GM18870 (cell line): ENCODE data around the gene GRAMD4.

ENCODE experiments used
- ATAC-seq: cut with Tn5 transposase; IDR thresholded peaks from one replicate; pipeline ENCODE4 v1.9.1; 2021; ENCODE audit warnings: moderate library complexity; ENCODE audit not compliant: unreplicated experiment

Gene GRAMD4, protein sequence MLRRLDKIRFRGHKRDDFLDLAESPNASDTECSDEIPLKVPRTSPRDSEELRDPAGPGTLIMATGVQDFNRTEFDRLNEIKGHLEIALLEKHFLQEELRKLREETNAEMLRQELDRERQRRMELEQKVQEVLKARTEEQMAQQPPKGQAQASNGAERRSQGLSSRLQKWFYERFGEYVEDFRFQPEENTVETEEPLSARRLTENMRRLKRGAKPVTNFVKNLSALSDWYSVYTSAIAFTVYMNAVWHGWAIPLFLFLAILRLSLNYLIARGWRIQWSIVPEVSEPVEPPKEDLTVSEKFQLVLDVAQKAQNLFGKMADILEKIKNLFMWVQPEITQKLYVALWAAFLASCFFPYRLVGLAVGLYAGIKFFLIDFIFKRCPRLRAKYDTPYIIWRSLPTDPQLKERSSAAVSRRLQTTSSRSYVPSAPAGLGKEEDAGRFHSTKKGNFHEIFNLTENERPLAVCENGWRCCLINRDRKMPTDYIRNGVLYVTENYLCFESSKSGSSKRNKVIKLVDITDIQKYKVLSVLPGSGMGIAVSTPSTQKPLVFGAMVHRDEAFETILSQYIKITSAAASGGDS

DNA sequence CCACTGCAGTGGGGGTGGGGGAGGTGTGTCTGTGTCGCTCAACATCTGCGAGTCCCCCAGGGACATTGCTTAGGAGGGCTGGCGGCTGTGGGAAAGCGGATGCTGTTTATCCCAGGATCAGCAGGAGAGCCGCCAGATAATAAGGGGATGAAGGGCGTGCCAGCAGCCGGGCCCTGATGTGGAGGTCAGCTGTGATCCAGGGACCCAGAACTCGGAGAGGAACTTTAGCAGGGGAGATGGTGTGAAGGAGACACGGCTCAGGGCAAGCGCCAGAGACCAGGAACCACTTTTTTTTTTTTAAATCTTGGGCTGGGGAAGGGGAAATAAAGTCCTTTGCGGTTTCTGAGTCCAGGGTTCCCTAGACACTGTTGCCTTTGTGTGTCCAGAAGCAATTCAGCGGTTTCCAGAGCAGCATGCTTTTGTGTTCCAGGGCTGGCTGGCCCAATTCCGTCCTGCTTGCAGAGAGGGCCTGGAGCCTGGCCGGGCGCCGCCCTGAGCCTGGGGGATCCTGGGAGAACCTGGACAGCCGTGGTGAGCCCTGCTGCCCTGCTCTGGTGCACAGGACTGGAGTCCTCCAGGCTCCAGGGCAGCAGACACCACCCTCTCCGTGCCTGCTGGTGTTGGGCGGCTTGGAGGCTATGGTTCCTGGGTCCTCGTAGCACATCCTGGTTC, at the start of gene GRAMD4:
GRAMD4 (plus strand) TSS at position 557 of the 672 bp plus-strand sequence. CDS start 6,414 bp downstream, outside the sequence.
- ATAC-seq = no peak

DNA sequence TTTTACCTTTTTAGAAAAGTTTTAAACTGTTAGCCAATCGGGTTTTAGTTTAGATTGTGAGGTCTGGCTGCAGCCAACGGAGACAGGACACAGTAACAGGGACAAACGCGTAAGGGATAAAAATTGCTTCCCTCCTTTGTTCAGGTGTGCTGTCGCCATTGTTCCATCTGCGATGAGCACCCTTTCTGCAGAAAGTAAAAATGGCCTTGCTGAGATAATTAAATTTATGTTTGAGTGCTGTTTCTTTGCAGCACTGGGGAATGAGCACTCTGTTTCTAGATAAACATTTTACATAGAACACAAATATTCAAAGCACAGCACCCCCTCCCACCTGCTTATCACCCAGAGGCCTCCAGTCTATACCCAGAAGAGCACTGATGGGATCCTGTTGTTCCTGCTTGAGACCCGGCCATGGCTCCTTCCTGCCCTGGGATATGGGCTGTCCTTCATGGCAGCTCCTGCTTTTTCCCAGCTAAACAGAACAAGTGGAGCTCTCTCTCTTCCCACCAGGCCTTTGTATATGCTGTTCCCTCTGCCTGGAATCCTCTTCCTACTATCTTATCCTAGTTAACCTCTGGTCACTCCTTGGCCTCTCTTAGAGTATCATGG, 48.4 kb upstream of the GRAMD4 start:
- ATAC-seq = no peak

GRCh38 chr22:46572911-46573780, 47.0 kb upstream of the GRAMD4 start:
- ATAC-seq = no peak

DNA sequence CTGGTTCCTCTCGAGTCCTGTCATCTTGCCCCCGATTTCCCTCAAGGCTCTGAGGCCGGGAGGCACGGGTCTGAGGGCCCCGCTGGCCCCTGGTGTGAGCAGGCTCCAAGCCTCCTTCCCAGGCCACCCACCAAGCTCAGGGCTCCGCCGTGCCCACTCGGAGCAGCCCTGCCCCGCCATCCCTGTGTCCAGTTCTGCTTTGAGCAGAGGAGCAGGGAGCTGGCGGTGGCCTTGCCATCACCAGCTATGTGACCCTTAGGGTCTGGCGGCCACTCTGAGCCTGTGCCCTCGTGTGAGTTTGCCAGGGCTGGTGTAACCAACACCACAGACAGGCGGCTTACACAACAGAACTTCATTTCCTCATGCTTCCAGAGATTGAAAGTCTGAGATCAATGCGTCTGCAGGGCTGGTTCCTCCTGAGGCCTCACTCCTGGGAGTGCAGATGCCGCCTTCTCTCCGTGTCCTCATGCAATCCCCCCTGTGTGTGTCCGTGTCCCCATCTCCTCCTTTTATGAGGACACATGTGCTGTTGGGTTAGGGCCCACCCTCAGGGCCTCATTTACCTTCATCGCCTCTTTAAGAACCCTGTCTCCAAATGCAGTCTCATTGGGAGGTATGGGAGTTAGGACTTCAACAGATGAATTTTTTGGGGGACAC, 46.3 kb upstream of the GRAMD4 start:
- ATAC-seq = no peak

GRCh38 chr22:46574438-46574992, 45.7 kb upstream of the GRAMD4 start:
- ATAC-seq = no peak

DNA sequence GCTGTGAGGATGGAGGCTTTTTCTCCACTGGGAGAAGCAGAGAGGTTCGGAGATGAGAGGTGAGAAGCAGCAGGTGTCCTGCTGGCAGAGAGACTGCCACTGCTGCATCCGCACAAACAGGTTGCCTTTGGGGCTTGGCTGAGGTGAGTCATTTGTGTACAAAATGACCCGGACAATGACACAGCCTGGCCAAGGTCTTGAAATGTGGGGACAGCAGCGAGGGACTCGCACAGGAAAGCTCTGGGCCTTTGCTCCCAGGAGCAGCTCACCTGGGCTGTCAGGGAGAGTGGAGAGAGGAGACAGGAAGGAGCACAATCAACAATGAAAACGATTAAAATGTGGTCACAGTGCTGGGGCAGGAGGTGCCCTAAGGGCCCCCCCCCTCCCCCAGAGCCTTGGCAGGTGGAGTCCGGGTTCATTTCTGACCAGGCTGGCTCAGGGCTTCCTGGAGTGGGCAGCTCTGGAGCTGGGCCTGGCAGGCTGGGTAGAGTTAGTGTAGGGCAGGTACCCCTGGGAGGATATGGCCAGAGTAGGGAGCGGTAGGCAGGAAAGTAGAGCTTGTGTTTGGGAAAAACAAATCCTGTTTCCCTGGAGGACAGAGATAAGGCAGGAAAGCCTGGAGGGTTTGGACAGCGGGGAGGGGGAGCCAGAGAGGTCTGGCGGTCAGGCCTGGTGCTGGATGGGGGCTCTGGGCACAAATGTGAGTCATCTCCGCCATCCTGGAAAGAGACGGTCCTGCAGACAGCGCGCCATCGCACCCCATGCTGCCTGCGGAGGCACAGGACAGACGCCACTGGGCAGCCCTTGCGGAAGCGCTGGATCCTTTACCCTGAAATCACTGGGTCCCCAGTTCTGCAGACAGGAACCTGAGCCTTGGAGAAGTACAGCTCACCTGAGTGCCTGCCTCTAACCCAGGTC, 44.9 kb upstream of the GRAMD4 start:
- ATAC-seq = no peak

DNA sequence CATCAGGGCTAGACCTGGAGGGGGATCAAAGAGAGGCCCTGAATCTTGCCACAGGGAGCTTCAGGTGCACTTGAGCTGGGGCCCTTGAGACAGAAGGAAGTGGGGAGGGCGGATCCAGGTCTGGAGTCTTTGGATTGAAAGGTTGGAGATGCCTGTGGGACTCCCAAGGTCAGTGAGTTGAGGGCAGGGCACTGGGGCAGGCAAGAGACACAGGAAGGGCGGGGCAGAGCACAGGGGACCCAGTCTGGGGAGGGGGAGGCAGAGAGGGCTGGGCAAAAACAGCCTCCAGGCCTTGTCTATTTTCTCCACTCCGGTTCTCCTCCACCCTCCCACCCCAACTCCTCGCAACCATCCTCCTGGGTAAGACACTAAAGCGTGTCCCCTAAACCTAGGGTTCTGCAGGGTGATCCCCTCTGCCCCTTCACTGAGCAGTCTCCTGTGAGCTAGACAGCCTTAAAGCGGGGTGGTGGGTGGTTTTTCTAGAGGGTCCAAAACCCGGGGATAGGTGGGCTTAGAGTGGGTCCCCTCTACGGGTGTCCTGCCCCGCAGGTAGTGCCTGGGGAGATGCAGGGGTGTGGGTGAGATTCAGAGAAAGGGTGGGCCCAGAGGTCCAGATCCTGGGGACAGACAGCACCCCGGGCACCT, 44.2 kb upstream of the GRAMD4 start:
- ATAC-seq = no peak

DNA sequence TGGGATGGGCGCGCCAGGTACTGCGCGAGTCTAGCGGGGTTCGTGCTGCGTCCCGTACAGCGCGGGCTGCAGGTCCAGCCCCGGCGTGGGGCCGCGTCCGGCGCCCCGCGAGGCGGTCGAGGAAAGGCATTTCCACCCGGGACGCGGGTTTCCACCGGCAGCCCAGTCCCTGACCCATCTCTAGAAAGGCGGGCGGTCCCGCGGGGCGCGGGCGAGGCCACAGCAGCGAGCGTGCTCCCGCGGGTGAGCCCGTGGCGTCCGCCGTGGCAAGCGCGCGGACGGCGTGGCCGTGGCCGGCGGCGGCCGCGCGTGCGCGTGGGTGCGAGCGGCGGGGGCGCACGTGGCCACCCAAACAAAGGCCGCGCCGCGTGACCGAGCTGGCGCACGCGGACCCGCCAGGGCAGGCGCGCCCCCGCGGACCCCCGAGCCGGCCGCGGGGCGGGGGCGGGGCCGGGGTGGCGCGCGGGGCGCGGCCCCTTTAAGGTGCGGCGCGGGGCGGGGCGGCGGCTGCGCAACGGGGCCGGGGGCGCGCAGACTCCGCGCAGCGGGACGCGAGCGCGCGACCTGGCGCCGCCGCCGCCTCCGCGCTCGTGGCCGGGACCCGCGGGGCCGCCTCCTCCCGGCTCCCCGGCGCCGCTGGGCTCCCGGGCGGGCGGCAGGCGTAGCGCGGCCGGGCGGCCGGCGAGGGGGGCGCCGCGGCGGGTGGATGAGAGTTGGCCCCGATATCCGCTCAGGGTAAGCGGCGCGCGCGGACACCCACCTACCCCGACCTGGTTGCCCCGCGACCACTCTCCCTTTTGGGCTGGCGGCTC, 43.4 kb upstream of the GRAMD4 start:
- no peak for ATAC-seq

DNA sequence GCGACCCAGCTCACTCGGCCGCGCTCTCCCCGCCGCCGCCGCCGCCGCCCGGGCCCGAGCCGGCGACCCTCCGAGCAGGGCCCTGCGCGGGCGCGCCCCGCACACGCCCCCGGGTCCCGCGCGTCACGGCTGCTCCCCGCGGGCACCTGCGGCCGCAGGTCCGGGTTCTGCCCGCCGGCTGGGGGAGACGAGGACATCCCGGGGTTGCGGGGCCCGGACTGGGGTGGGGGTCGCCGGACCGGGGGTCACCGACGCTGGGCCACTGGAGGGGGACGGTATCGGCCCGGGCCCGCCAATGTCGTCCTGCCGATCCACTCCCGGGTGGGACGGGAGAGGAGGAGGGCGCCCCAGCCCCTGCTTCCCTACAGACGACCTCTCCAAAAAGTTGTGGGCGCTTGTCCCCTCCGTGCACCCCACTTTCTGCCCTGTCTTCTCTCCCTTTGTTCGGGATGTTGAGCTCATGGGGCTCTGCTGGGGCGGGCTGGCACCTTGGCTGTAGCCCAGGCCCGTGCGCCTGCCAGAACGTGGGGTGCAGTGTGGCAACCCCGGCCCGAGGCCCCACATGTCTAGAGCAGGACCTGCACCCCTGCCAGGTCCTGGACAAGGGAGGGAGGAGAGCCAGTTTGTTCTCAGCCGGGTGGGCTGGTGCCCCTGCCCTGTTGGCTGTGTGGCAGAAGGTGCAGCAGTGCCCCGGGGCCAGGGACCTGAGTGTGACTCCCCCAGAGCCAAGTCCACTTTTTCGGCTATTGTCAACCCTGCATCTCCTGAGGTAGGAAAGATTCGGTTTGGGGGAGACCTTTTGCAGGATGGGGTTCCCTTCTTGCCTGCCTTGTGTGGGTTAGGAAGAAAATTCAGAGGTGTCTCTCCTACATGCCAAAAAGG, 42.6 kb upstream of the GRAMD4 start:
- no peak for ATAC-seq

DNA sequence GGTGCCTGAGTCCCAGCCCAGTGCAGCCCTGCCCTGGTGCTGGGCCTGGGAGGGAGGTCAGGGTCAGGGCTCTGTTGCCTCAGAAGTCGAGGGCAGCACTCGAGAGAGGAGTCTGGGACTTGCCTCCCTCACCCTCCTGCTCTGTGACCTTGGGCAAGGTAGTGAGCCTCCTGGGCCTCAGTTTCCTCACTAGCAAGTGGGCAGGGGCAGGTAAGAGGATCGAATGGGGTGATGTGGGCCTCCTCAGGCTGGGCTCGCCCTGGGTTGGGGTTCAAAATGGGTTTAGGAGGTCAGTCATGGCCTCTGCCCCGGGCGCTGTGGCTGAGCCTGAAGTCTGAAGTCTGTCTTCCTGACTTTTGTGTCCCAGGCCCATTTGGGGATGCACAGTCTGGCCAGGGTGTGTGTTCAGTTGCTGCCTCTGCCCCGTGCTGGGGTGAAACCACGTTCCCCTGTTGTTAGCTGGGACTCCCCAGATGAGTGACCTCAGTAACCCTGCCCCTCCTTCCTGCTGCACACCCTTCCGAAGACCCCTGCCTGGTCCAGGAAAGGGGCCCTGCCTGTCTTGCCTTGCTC, 41.8 kb upstream of the GRAMD4 start:
- ATAC-seq = no peak

- ATAC-seq = no peak
These were observed 41.2 kb upstream of the GRAMD4 start for GRCh38 chr22:46578824-46579561.

DNA sequence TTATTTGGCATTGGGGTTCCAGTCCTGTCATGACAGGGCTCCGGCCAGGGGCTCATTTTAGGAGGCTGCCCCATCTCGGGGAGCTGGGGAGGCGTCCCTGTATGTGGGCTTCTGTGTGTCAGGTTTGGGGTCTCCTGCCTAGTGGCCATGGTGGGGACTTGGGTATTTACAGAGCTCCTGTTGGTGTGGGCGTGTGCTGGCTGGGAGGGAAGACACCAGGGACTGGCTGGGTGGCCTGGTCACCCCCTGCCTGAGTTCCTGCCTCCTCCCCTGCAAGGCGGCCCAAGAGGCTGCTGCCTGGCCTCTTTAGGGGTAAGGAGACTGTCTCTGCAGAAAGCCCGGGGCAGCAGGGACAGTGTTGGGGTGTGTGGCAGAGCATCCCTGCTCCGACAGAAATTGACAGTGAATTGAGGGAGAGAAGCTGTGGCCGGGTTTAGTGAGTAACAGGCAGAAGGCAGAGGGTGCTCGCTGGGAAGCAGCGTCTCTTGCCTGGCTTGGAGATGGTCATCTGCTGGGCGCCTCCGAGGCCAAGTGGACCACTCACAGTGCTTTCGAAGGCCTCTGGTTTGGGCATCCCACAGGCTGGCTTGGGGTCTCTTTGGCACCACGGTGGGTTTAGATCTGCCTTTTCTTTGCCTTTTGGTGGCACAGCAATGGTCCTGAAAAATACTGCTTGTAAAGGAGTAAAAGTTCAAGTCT, 40.3 kb upstream of the GRAMD4 start:
- ATAC-seq = no peak

- no peak for ATAC-seq
These were observed 39.1 kb upstream of the GRAMD4 start for GRCh38 chr22:46580940-46581537.

DNA sequence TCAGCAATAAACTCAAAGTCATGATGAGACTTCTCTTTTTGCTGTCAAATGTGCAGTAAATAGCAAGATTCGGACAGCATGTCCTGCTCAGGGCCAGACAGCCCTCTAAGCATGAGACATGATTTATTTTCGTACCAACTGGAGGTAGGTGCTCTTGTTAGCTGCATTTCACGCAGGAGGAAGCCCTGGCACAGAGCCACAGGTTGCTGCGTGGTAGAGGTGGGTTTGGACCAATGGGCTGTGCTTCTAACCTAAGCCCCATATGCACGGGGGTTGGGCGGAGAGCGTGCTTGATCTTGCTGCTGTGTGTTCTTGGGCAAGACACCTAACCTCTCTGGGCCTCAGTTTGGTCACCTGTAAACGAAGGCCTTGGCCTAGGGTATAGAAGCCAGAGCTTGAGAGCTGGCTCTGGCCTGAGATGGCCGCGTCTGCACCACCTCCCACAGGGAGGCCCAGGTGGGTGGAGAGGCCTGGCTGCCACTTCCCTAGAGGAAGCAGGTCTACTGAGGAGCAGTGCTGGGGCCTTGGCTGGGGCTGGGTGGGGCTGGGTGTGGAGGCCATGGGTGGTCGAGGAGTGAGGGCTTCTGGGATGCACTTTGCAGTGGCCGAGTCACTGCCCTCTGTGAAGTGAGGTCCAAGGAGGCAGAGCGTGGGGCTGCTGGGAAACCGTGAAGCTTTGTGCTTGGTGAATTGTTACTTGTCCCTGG, 38.5 kb upstream of the GRAMD4 start:
- no peak for ATAC-seq
